Hepatocyte (in vitro differentiated cells): Measurements from ENCODE around the gene TTR. TPM values are rescaled to one million over a fixed set of nuclear protein-coding genes. Genes with fewer than 3 reads are reported as not detected.

Experiments used
- DNase-seq: peaks from one replicate; pipeline ENCODE4 v3.0.0-alpha.2; 2016; ENCODE audit warnings: low spot score
- H2AFZ ChIP-seq: fragments of 200-600 bp; sonication (generic); 2 replicates; pipeline ENCODE4 v1.6.0; 2016; ENCODE audit warnings: antibody characterized with exemption, mild to moderate bottlenecking
- H3K27ac ChIP-seq: fragments of 200-600 bp; sonication (generic); 2 replicates; pipeline ENCODE4 v1.5.1; 2016; ENCODE audit warnings: mild to moderate bottlenecking
- H3K27me3 ChIP-seq: fragments of 200-600 bp; sonication (generic); 2 replicates; pipeline ENCODE4 v1.6.1; 2016
- H3K36me3 ChIP-seq: fragments of 200-600 bp; sonication (generic); replicated peaks from 2 replicates; pipeline ENCODE4 v1.5.1; 2016; ENCODE audit warnings: low read depth; ENCODE audit not compliant: insufficient read depth
- H3K4me1 ChIP-seq: fragments of 200-600 bp; sonication (generic); 2 replicates; pipeline ENCODE4 v1.5.1; 2016; ENCODE audit warnings: mild to moderate bottlenecking, moderate library complexity; ENCODE audit not compliant: insufficient read depth
- H3K4me2 ChIP-seq: fragments of 200-600 bp; sonication (generic); 2 replicates; pipeline ENCODE4 v1.6.0; 2016
- H3K4me3 ChIP-seq: fragments of 200-600 bp; sonication (generic); 2 replicates; pipeline ENCODE4 v1.5.1; 2016; ENCODE audit warnings: mild to moderate bottlenecking
- H3K79me2 ChIP-seq: fragments of 200-600 bp; sonication (generic); 2 replicates; pipeline ENCODE4 v1.6.0; 2017; ENCODE audit warnings: mild to moderate bottlenecking
- H3K9me2 ChIP-seq: fragments of 200-600 bp; sonication (generic); replicated peaks from 2 replicates; pipeline ENCODE4 v1.6.0; 2017; ENCODE audit warnings: mild to moderate bottlenecking; ENCODE audit not compliant: insufficient read depth
- H3K9me3 ChIP-seq: fragments of 200-600 bp; sonication (generic); 2 replicates; pipeline ENCODE4 v1.5.1; 2016; ENCODE audit warnings: low read depth, mild to moderate bottlenecking
- H4K20me1 ChIP-seq: fragments of 200-600 bp; sonication (generic); 2 replicates; pipeline ENCODE4 v1.6.0; 2016; ENCODE audit warnings: mild to moderate bottlenecking; ENCODE audit not compliant: insufficient read depth, poor library complexity, severe bottlenecking
- EZH2 ChIP-seq: fragments of 200-600 bp; sonication (generic); IDR thresholded peaks from 2 replicates; pipeline ENCODE4 v1.6.1; 2016; ENCODE audit warnings: antibody characterized with exemption, mild to moderate bottlenecking, borderline replicate concordance
- EZH2phosphoT487 ChIP-seq: fragments of 200-600 bp; sonication (generic); IDR thresholded peaks from one replicate; pipeline ENCODE4 v1.6.1; 2018; ENCODE audit warnings: antibody characterized with exemption, mild to moderate bottlenecking, low read depth, moderate library complexity; ENCODE audit not compliant: unreplicated experiment, severe bottlenecking
- WGBS: methylation state at CpG from one replicate; pipeline ENCODE4 v1.1.6; 2016; ENCODE audit warnings: low lambda C conversion rate; ENCODE audit errors: missing lambda C conversion rate; 5-methylcytosine and 5-hydroxymethylcytosine counted together
- polyA plus RNA-seq: library from polyadenylated mRNA; unstranded; fragments of >200 nt; fragmentation: Nextera tagmentation; extraction: Ambion mirVana; gene quantifications from 2 replicates; pipeline ENCODE4 v1.2.1, GENCODE V29; 2016
- total RNA-seq: library from RNA; depleted of rRNA; stranded (reverse); fragments of >200 nt; gene quantifications from 2 replicates; pipeline ENCODE4 v1.2.3, GENCODE V29; 2014
- TF ChIP-seq, protein P1 (sequence below): fragments of 200-600 bp; sonication (generic); IDR thresholded peaks from 2 replicates; pipeline ENCODE4 v1.5.1; 2016; ENCODE audit warnings: antibody characterized with exemption, mild to moderate bottlenecking; ENCODE audit not compliant: poor library complexity

Gene TTR
- total and polyA plus RNA-seq, 2 experiments from 2014 or later, result 2,638 to 4,943 TPM

GRCh38 chr18:31611511-31611910 lies 19.8 kb downstream of the TTR start:
- no peak overlapping the region for H3K4me3 ChIP-seq
- WGBS, result 88% methylated on average over 5 of the region's 5 CpGs
- no peaks in the 10 kb centered on the region for H3K9me3 ChIP-seq
- no peak overlapping the region for H3K27ac ChIP-seq
- H3K36me3 ChIP-seq, result no peaks in the 10 kb centered on the region
- no peaks in the 10 kb centered on the region for H3K9me2 ChIP-seq
- no peak overlapping the region for H3K4me2 ChIP-seq
- no peak for DNase-seq
- no peaks in the 10 kb centered on the region for H3K4me1 ChIP-seq
- no peak overlapping the region for H2AFZ ChIP-seq
- no peaks in the 10 kb centered on the region for H3K27me3 ChIP-seq
- TF ChIP-seq EZH2 (no peak), EZH2phosphoT487 (no peak)
- TF ChIP-seq, protein P1, sequence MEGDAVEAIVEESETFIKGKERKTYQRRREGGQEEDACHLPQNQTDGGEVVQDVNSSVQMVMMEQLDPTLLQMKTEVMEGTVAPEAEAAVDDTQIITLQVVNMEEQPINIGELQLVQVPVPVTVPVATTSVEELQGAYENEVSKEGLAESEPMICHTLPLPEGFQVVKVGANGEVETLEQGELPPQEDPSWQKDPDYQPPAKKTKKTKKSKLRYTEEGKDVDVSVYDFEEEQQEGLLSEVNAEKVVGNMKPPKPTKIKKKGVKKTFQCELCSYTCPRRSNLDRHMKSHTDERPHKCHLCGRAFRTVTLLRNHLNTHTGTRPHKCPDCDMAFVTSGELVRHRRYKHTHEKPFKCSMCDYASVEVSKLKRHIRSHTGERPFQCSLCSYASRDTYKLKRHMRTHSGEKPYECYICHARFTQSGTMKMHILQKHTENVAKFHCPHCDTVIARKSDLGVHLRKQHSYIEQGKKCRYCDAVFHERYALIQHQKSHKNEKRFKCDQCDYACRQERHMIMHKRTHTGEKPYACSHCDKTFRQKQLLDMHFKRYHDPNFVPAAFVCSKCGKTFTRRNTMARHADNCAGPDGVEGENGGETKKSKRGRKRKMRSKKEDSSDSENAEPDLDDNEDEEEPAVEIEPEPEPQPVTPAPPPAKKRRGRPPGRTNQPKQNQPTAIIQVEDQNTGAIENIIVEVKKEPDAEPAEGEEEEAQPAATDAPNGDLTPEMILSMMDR, result no peak
- no peaks in the 10 kb centered on the region for H4K20me1 ChIP-seq
- H3K79me2 ChIP-seq, result no peaks in the 10 kb centered on the region

- no peak overlapping the region for H3K4me2 ChIP-seq
- no peak overlapping the region for H3K27ac ChIP-seq
- H3K9me3 ChIP-seq, result no peaks in the 10 kb centered on the region
- TF ChIP-seq, protein P1, result no peak
- no peak for TF ChIP-seq EZH2
- TF ChIP-seq EZH2phosphoT487, result no peak
- no peak overlapping the region for H3K4me3 ChIP-seq
- DNase-seq, result no peak
- no peaks in the 10 kb centered on the region for H3K27me3 ChIP-seq
- no peaks in the 10 kb centered on the region for H3K79me2 ChIP-seq
- no peaks in the 10 kb centered on the region for H3K4me1 ChIP-seq
- H4K20me1 ChIP-seq, result no peaks in the 10 kb centered on the region
- WGBS, result 80% methylated on average over 6 of the region's 6 CpGs
- H2AFZ ChIP-seq, result no peak overlapping the region
- H3K9me2 ChIP-seq, result no peaks in the 10 kb centered on the region
- no peaks in the 10 kb centered on the region for H3K36me3 ChIP-seq
These were observed 20.4 kb downstream of the TTR start for GRCh38 chr18:31612124-31612523.

- WGBS, result 65% methylated on average over 1 of the region's 2 CpGs
These were observed 22.4 kb downstream of the TTR start for GRCh38 chr18:31614044-31614443.

More at GRCh38 chr18:31614044-31614443, 22.4 kb downstream of the TTR start:
- no peak for DNase-seq
- no peaks in the 10 kb centered on the region for H3K4me1 ChIP-seq
- no peaks in the 10 kb centered on the region for H3K79me2 ChIP-seq
- H3K4me2 ChIP-seq, result no peak overlapping the region
- no peaks in the 10 kb centered on the region for H3K9me3 ChIP-seq
- no peak overlapping the region for H3K4me3 ChIP-seq
- H3K36me3 ChIP-seq, result no peaks in the 10 kb centered on the region
- no peak overlapping the region for H3K27ac ChIP-seq
- H3K27me3 ChIP-seq, result no peaks in the 10 kb centered on the region
- H2AFZ ChIP-seq, result no peak overlapping the region
- no peaks in the 10 kb centered on the region for H4K20me1 ChIP-seq
- TF ChIP-seq, protein P1, result no peak
- TF ChIP-seq EZH2 (no peak), EZH2phosphoT487 (no peak)
- no peaks in the 10 kb centered on the region for H3K9me2 ChIP-seq
